Omental fat pad (tissue), 4 donors: Measurements from ENCODE around the gene RPS6KA5. TPM values are rescaled to one million over a fixed set of nuclear protein-coding genes. Genes with fewer than 3 reads are reported as not detected.

Experiments
- ATAC-seq: fragments of 150-250 bp; one replicate; pipeline ENCODE4 v1.9.1; 2016; ENCODE audit warnings: mild to moderate bottlenecking, moderate library complexity; ENCODE audit not compliant: low FRiP score
- DNase-seq: peaks from one replicate; pipeline ENCODE4 v3.0.0-alpha.2; 2019; ENCODE audit warnings: low spot score
- CTCF ChIP-seq, 3 donors: fragments of 450-650 bp; IDR thresholded peaks; one replicate each; pipeline ENCODE4 v1.5.1; 2016 to 2017; ENCODE audit warnings: antibody characterized with exemption in 3 of 3, mild to moderate bottlenecking in 3 of 3, moderate library complexity in 2 of 3
- small RNA-seq: library from RNA; depleted of rRNA; stranded (forward); fragments of <200 nt; gene quantifications from one replicate; pipeline ENCODE3, GENCODE V24; 2016
- total RNA-seq, 4 donors: library from RNA; depleted of rRNA; stranded (reverse); fragments of >200 nt; gene quantifications; one replicate each; pipeline ENCODE4 v1.1.0, GENCODE V29; 2016

RPS6KA5 gene
- total RNA-seq, 4 donors from 2014 or later: 1.8 to 4.9 (median 3.2) TPM

DNA sequence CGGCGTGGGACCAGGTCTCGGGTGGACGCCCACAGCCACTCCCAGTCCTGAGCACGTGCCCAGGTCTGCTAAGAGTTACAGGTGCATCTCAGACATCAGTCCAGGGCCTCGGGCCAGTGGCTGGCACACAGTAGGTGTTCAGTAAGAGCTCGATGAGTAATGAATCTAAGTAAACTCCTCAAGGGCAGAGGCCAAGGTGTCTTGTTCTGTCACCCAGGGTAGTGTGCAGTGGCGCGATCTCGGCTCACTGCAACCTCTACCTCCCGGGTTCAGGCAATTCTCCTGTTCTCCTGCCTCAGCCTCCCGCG is 255.4 kb downstream of the RPS6KA5 start:
- TF ChIP-seq CTCF (IDR thresholded peaks at IDR 0.05): no peak
- no peak for DNase-seq
- ATAC-seq: no peak

- ATAC-seq (no peak), DNase-seq (no peak)
- no peak for TF ChIP-seq CTCF (IDR thresholded peaks at IDR 0.05)
Observed at GRCh38 chr14:90804292-90805083, 256.0 kb downstream of the RPS6KA5 start.

DNA sequence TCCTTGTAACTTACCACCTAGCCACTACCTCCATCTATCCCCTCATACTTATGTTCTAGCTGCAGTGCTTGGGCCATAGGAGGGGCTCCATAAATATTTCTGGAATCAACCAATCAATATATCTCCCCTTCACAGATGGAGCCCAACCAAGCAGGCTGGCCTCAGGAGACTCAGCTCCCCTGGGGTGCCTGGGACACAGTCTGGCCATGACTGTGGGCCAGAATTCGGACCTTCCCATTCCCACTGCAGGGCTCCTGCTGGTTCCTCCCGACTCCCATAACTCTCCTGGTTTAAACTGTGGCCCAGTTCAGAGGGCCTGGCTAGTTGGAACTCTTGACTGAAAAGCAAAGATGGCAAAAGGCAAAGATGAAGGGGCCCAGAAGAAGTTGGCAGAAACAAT is 257.2 kb downstream of the RPS6KA5 start:
- TF ChIP-seq CTCF (IDR thresholded peaks at IDR 0.05): no peak
- ATAC-seq (no peak), DNase-seq (no peak)

GRCh38 chr14:90799420-90799819 is 261.0 kb downstream of the RPS6KA5 start:
- no peak for DNase-seq
- ATAC-seq: no peak

DNA sequence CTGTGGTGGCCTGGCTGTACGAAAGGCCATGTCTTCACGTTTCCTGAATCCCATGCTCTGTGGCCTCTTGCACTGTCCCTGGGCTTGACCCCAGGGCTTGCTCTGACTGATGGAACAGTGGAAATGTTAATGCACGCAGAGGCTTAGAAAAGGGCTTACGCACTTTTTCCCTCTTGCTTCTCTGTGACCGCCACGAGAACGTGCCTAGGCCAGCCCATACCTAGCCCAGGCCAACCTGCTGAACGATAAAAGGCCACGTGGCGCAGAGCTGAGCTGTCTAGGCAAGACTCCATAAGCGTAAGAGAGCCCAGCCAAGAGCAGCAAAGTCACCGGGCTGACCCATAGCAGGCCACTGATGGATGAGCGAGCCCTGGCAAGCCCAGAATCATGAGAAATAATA is 262.5 kb downstream of the RPS6KA5 start:
- TF ChIP-seq CTCF (IDR thresholded peaks at IDR 0.05): no peak
- ATAC-seq (no peak), DNase-seq (no peak)

More at GRCh38 chr14:90799420-90799819, 261.0 kb downstream of the RPS6KA5 start:
- TF ChIP-seq CTCF (IDR thresholded peaks at IDR 0.05): no peak

Small RNA genes within 50 kb of the gene (small RNA-seq; reads per million reads assigned to genes)
- not detected for gene RNU7-30P

Other genes starting within 250 kb of the RPS6KA5 start
- 10 to 100 TPM; 31.9 to 56.3 (median 38.4) TPM for gene TTC7B, start 244.2 kb downstream of the RPS6KA5 start, total RNA-seq
- 10 to 100 TPM; 27.5 to 93.2 (median 39.3) TPM for gene DGLUCY, start 53.4 kb upstream of the RPS6KA5 start, total RNA-seq
- gene GPR68, start 184.1 kb upstream of the RPS6KA5 start, total RNA-seq: under 1 TPM in 3 of 4 donors, not detected in 1; 0.19 to 0.36 (median 0.19) TPM